Measurements from ENCODE around the gene GPRC5D. TPM values are rescaled to one million over a fixed set of nuclear protein-coding genes. Genes with fewer than 3 reads are reported as not detected.

GPRC5D gene
- total and polyA plus RNA-seq, 9 of the 15 experiments (the other 6 are each of a cell fraction or from before 2014, with no cell fraction given) = 1.0 to 1.1 TPM; not detected in 7

DNA sequence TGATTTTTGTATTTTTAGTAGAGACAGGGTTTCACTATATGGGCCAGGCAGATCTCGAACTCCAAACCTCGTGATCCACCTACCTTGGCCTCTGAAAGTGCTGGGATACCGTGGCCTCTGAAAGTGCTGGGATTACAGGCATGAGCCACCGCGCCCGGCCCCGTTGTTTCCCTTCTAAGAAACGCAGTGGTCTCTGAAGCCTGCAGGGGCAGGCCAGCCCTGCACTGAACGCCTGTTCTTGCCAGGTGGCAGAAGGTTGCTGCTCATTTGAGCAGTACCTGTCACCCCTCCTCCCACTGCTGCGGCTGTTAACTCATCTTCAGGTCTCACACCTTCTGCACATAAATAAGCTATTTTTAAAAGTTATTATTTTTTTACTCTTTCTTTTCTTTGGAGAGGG, 36.3 kb downstream of the GPRC5D start:
- ChIA-PET POLR2A (no interaction called here), CTCF (ENCODE audit: low intra/inter-chr PET ratio) (interaction anchor here (0.9 to 1.3 kb wide), 4 partner anchors 60 to 319 kb away, joined by 4 to 7 read pairs (median 5); no protein-coding TSS in a partner anchor)
- 15% methylated on average over 4 of the region's 10 CpGs for WGBS (ENCODE audit: insufficient coverage, low coverage, missing lambda C conversion rate)
- in situ Hi-C loops (cut with MboI) = loop anchor here (5.0 kb wide), 1 partner anchor 297 kb away; no protein-coding TSS in a partner anchor
- DNase-seq (ENCODE audit: extremely low read depth in 1 of 4, low spot score in 3 of 4) (no peak), FAIRE-seq (no peak), ATAC-seq (no peak)
- Histone ChIP-seq H3K79me2 (ENCODE audit: control insufficient read depth, insufficient read depth, low read length) (no peaks in the 10 kb centered on the region), H2AFZ (ENCODE audit: low read depth, low read length) (no peak overlapping the region), H3K9me1 (ENCODE audit: control insufficient read depth, insufficient read depth, low read length) (no peaks in the 10 kb centered on the region), H3K36me3 (ENCODE audit: control insufficient read depth, insufficient read depth, low read length) (no peaks in the 10 kb centered on the region), H3K4me3 (no peak overlapping the region), H3K27me3 (ENCODE audit: control insufficient read depth in 2 of 2, insufficient read depth in 2 of 2, low read length in 2 of 2) (peaks cover 3 to 17% of the 10 kb centered on the region in 2 experiments; a peak in 3 of 5 replicates), H3K27ac (ENCODE audit: extremely low read depth, low read depth, low read length) (no peak overlapping the region), H3K4me1 (replicated peaks in 1 of 2; ENCODE audit: control insufficient read depth in 2 of 2, insufficient read depth in 2 of 2, low read length in 2 of 2) (peaks cover 0 to under 1% of the 10 kb centered on the region in 2 experiments; a peak in 2 of 5 replicates), H3K9me3 (replicated peaks; ENCODE audit: control insufficient read depth, insufficient read depth, low read depth, low read length) (no peaks in the 10 kb centered on the region), H3K4me2 (ENCODE audit: insufficient read depth, low read length) (no peak overlapping the region), H3K9ac (ENCODE audit: insufficient read depth in 1 of 2, low read depth in 2 of 2, low read length in 2 of 2) (no peak overlapping the region), H4K20me1 (replicated peaks; ENCODE audit: control insufficient read depth, insufficient read depth, low read length) (no peaks in the 10 kb centered on the region)
- no TSS peak for BruUV-seq (replicated peaks)
- intact Hi-C loops (cut with micrococcal nuclease) = loop anchor here (2.0 to 10.0 kb wide), 4 partner anchors 59 to 293 kb away; no protein-coding TSS in a partner anchor
- TF ChIP-seq FOXK2 (conservative IDR thresholded peaks at IDR 0.05 in 1 of 2, IDR thresholded peaks at IDR 0.05 in 1 of 2; ENCODE audit: low read depth in 2 of 2) (no peak), TBP (optimal IDR thresholded peaks at IDR 0.05; ENCODE audit: low read depth, low read length) (no peak), KDM5B (IDR thresholded peaks at IDR 0.05; ENCODE audit: insufficient replicate concordance, low read depth, low read length) (no peak), FUS (optimal IDR thresholded peaks at IDR 0.05; ENCODE audit: low read depth, low read length) (no peak), ZNF780A (CRISPR knock-in tag; IDR thresholded peaks at IDR 0.05) (no peak), IRF2 (CRISPR knock-in tag; IDR thresholded peaks at IDR 0.05) (no peak), ZNF124 (CRISPR knock-in tag; IDR thresholded peaks at IDR 0.05) (no peak), ZNF589 (CRISPR knock-in tag; IDR thresholded peaks at IDR 0.05; ENCODE audit: low read depth) (no peak), EHMT2 (IDR thresholded peaks at IDR 0.05) (no peak), MCM7 (IDR thresholded peaks at IDR 0.05) (no peak)
- TF ChIP-seq, protein P1, sequence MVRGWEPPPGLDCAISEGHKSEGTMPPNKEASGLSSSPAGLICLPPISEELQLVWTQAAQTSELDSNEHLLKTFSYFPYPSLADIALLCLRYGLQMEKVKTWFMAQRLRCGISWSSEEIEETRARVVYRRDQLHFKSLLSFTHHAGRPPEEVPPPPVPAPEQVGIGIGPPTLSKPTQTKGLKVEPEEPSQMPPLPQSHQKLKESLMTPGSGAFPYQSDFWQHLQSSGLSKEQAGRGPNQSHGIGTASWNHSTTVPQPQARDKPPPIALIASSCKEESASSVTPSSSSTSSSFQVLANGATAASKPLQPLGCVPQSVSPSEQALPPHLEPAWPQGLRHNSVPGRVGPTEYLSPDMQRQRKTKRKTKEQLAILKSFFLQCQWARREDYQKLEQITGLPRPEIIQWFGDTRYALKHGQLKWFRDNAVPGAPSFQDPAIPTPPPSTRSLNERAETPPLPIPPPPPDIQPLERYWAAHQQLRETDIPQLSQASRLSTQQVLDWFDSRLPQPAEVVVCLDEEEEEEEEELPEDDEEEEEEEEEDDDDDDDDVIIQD (CRISPR knock-in tag; IDR thresholded peaks at IDR 0.05) = no peak
- TF ChIP-seq, protein P2, sequence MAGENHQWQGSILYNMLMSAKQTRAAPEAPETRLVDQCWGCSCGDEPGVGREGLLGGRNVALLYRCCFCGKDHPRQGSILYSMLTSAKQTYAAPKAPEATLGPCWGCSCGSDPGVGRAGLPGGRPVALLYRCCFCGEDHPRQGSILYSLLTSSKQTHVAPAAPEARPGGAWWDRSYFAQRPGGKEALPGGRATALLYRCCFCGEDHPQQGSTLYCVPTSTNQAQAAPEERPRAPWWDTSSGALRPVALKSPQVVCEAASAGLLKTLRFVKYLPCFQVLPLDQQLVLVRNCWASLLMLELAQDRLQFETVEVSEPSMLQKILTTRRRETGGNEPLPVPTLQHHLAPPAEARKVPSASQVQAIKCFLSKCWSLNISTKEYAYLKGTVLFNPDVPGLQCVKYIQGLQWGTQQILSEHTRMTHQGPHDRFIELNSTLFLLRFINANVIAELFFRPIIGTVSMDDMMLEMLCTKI (IDR thresholded peaks at IDR 0.05; ENCODE audit: partially characterized antibody) = no peak
- TF ChIP-seq, protein P3, sequence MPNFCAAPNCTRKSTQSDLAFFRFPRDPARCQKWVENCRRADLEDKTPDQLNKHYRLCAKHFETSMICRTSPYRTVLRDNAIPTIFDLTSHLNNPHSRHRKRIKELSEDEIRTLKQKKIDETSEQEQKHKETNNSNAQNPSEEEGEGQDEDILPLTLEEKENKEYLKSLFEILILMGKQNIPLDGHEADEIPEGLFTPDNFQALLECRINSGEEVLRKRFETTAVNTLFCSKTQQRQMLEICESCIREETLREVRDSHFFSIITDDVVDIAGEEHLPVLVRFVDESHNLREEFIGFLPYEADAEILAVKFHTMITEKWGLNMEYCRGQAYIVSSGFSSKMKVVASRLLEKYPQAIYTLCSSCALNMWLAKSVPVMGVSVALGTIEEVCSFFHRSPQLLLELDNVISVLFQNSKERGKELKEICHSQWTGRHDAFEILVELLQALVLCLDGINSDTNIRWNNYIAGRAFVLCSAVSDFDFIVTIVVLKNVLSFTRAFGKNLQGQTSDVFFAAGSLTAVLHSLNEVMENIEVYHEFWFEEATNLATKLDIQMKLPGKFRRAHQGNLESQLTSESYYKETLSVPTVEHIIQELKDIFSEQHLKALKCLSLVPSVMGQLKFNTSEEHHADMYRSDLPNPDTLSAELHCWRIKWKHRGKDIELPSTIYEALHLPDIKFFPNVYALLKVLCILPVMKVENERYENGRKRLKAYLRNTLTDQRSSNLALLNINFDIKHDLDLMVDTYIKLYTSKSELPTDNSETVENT (CRISPR knock-in tag; IDR thresholded peaks at IDR 0.05) = no peak
- TF ChIP-seq, protein P4, sequence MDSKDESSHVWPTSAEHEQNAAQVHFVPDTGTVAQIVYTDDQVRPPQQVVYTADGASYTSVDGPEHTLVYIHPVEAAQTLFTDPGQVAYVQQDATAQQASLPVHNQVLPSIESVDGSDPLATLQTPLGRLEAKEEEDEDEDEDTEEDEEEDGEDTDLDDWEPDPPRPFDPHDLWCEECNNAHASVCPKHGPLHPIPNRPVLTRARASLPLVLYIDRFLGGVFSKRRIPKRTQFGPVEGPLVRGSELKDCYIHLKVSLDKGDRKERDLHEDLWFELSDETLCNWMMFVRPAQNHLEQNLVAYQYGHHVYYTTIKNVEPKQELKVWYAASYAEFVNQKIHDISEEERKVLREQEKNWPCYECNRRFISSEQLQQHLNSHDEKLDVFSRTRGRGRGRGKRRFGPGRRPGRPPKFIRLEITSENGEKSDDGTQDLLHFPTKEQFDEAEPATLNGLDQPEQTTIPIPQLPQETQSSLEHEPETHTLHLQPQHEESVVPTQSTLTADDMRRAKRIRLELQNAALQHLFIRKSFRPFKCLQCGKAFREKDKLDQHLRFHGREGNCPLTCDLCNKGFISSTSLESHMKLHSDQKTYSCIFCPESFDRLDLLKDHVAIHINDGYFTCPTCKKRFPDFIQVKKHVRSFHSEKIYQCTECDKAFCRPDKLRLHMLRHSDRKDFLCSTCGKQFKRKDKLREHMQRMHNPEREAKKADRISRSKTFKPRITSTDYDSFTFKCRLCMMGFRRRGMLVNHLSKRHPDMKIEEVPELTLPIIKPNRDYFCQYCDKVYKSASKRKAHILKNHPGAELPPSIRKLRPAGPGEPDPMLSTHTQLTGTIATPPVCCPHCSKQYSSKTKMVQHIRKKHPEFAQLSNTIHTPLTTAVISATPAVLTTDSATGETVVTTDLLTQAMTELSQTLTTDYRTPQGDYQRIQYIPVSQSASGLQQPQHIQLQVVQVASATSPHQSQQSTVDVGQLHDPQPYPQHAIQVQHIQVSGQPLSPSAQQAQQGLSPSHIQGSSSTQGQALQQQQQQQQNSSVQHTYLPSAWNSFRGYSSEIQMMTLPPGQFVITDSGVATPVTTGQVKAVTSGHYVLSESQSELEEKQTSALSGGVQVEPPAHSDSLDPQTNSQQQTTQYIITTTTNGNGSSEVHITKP (IDR thresholded peaks at IDR 0.05; ENCODE audit: partially characterized antibody) = no peak
